GM18520 (cell line): Measurements from ENCODE around the gene CRY1.

Source experiments
- ATAC-seq: cut with Tn5 transposase; IDR thresholded peaks from one replicate; pipeline ENCODE4 v1.9.1; 2021; ENCODE audit not compliant: unreplicated experiment

Gene CRY1

DNA sequence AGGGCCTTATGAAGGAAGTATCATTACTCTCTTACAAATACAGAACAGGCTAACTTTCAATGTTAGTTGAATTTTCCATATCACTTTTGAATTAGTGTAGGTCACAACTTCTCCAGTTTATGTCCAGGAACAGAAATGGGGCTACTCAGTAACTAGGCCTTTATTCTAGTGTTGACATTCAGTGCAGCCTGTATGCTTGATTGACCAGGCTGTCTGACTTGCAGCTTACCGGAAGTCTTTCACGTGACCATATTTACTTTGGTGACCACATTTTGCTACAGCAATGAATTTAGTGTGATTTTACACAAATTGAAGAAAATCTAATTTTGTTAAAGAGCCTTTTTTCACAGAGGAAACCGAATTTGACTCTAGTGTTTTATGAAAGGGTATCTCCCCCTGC is 118.8 kb downstream of the CRY1 start:
- ATAC-seq, result peak; percentile 51

DNA sequence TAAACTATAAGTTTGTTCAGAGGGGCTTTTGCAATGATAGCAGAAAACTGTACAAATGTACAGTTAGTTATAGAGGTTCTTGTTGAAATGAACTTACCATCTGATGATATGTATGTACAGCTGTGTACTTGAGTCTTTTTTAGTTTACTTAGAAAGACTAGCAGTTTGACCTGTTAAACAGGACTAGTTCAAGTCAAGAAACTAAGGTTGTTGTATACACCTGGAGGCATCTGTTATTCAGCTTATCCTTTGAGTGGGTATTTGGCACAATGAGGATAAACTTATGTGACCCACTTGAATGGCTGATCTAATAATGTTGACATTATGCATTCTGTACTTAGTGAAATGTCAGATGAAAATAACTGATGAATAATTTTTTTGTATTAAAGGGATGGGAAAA is 119.8 kb downstream of the CRY1 start:
- no peak for ATAC-seq

- ATAC-seq, result no peak
These were observed 122.3 kb downstream of the CRY1 start for GRCh38 chr12:106971065-106971464.

DNA sequence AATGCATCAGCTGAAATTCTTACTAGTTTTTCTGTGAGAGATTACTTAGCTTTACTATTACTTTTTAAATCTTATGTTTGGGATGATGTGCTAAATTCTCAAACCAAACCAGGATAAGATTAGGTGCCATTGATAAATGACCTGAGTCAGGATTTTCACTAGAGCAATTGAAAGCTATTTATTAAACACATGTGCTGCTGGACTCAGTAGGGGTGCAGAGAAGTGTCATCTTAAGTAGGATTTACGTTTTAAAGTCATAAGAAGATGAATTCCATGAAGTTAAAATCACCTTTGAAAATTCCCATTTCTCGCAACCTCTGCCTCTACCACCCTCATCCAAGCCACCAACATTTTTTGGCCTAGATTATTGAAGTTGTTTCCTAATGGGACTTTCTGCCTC is 128.8 kb downstream of the CRY1 start:
- ATAC-seq, result no peak

- ATAC-seq, result no peak
These were observed 131.1 kb downstream of the CRY1 start for GRCh38 chr12:106962286-106962685.

DNA sequence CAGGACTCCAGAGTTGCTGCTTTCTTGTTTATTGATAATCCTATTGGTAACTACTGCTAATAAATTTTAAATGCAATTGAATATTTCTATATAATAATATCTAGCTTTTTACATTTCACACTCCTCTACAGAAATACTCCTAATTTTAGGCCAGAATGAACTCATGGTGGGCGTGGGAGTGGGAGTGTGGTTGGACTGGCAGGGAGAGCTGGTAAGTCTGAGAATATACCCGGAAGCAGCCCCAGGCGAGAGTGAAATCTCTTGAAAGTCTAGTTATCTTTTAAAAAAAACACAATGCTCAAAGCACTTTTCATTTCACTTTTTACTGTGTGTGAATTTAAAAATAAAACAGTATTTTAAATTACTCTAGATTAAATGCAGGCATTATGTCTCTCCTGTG is 132.9 kb downstream of the CRY1 start:
- ATAC-seq, result no peak

GRCh38 chr12:106957583-106957982 is 135.8 kb downstream of the CRY1 start:
- no peak for ATAC-seq

GRCh38 chr12:106956048-106956578 is 137.2 kb downstream of the CRY1 start:
- peak; percentile 22 for ATAC-seq

GRCh38 chr12:106955377-106956047 is 137.8 kb downstream of the CRY1 start, which contains the start of gene TMEM263:
TMEM263 (plus strand) TSS chr12:106955907; CDS start chr12:106967117, 11,210 bp downstream.
- peak; percentile 60 for ATAC-seq

- no peak for ATAC-seq
These were observed 138.6 kb downstream of the CRY1 start for GRCh38 chr12:106954462-106955376.

DNA sequence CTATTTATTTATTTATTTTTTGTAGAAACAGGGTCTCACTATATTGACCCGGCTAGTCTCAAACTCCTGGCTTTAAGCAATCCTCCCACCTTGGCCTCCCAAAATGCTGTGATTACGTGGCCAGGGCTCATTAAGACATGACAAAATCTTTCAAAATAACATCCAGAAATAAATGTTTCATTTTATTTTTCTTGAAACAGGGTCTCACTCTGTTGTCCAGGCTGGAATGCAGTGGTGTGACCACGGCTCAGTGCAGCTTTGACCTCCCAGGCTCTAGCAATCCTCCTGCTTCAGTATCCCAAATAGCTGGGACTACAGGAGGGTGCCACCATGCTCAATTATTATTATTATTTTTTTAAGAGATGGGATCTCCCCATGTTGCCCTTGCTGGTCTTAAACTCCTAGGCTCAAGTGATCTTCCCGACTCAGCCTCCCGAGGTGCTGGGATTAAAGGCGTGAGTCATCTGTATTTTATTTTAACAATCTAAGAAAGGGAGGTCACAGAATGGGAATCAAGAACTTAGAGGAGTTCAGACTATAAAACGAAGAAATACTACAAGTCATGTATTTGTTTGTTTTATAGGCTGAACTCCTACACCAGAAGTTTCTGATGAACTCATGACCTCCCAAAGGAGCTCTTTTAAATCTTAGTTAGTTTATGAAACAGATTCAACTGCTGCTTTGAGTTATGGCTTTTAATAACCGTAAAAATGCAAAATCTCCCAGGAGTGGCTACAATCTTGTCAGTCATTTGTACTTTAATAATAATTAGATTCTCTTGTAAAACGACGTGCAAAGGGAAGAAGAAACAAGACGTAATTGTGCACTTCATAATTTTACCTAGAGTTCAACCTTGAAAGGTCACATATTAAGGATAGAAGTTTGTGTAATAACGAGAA is 139.7 kb downstream of the CRY1 start:
- ATAC-seq, result no peak

DNA sequence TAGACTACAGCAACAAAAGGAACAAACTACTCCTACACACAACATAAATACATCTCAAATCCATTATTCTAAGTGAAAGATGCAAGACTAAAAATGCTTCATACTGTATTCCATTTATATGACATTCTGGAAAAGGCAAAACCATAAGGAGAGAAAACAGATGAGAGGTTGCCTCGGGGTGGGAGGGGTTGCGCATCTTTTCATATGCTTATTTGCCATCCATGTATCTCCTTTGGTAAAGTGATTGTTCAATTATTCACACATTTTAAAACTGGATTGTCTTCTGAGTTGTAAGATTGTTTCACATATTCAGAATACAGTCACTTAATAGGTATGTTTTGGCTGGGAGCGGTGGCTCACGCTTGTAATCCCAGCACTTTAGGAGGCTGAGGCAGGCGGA is 142.8 kb downstream of the CRY1 start:
- ATAC-seq, result no peak

- no peak for ATAC-seq
These were observed 145.9 kb downstream of the CRY1 start for GRCh38 chr12:106947461-106947860.

DNA sequence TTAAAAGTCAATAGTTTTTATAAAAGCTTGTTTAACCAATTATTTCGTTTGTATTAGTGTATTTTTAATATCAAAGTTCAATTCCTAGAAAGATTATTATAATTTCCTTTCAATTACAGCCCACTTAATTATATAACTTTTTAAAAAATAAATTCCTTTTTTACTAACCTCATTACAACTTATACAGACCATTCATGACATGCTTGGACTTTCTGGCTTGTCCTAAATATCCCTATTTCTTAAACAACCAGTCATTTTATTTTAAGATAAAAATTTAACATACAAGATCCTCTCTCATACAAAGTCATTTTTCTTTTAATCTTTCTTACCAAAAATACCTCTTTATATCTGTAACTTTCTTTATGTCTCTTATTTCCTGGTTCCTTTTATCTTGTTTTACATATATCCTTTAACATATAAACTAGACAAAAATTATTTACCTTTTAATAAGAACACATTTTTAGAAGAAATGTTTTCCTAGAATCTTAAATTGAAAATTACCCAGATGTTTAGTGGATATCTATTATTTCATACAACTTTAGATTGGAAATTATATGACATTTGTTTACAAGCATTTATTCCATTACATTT is 148.0 kb downstream of the CRY1 start:
- no peak for ATAC-seq

DNA sequence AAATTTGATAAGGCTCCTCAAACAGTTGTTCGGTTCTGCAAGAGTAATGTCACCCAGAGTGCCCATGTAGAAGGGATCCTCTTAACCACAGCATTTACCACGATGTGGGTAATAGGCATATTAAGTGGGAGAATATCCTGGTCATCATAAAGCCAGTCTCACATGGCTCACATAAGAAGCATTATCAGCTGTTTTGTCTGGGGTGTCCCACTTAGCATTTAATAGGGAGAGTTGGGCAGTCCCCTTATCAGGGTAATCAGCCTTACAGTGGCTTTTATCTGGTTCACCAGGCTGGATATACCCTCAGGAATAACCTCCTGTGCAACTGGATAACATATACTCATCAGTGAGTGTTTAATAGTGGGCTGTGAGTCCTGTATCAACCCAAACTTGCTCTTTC is 150.6 kb downstream of the CRY1 start:
- no peak for ATAC-seq

GRCh38 chr12:106941481-106942156 is 151.7 kb downstream of the CRY1 start:
- ATAC-seq, result no peak
